Body of pancreas (tissue), 4 donors: ENCODE results near the gene CDC42SE2.
"Not testable (repeated sequence)": the region's sequence is repeated elsewhere in the genome, so short reads cannot be mapped to it uniquely, and the experiment has no call there.

Source experiments
- CTCF ChIP-seq, 7 experiments: fragments of 450-650 bp in 4 of 7; fragments of 200-600 bp in 3 of 7; sonication (generic) in 3 of 7; IDR thresholded peaks; one replicate each; pipeline ENCODE4 v1.5.1; 2016 to 2019; ENCODE audit warnings: antibody characterized with exemption in 7 of 7
- POLR2A ChIP-seq, 3 donors: fragments of 450-650 bp; IDR thresholded peaks; one replicate each; pipeline ENCODE4 v1.6.1; 2016; ENCODE audit warnings: antibody characterized with exemption in 3 of 3, mild to moderate bottlenecking in 2 of 3

GRCh38 chr5:131344288-131344687, 80.4 kb downstream of the CDC42SE2 start:
- TF ChIP-seq CTCF, POLR2A (IDR thresholded peaks at IDR 0.05): not testable (repeated sequence)
